Naive thymus-derived CD8-positive, alpha-beta T cell (primary cell): ENCODE results near the gene TCN1. TPM values are rescaled to one million over a fixed set of nuclear protein-coding genes. Genes with fewer than 3 reads are reported as not detected.
"Not testable (repeated sequence)": the region's sequence is repeated elsewhere in the genome, so short reads cannot be mapped to it uniquely, and the experiment has no call there.

Source experiments
- ATAC-seq, 2 donors: fragments of 150-1000 bp; cut with Tn5 transposase in 1 of 2; sonication (Bioruptor Pico), chemical (Tn5 transposase) in 1 of 2; 1 replicate in 1 of 2; 2 replicates in 1 of 2; pipeline ENCODE4 v1.10.0; 2021; ENCODE audit warnings: mild to moderate bottlenecking in 2 of 2, moderate library complexity in 2 of 2
- POLR2A ChIA-PET: fragments of 350-600 bp; sonication (Branson Sonifier 250); formaldehyde crosslinking; loops from one replicate; lab custom pipeline; 2021; ENCODE audit warnings: antibody characterized with exemption; lab: Charles Lee
- DNase-seq, 10 donors: peaks; one replicate each; pipeline versions ENCODE4 v3.0.0 to v3.0.0-alpha.2; 2020 to 2022
- H3K27ac Mint-ChIP-seq, 10 donors: one replicate each; pipeline ENCODE4 v1.8.0; 2020 to 2022; ENCODE audit warnings: mild to moderate bottlenecking in 10 of 10, mixed read lengths in 10 of 10, moderate library complexity in 4 of 10, inconsistent platforms in 1 of 10
- H3K27me3 Mint-ChIP-seq, 5 donors: one replicate each; pipeline ENCODE4 v1.8.0; 2021 to 2022; ENCODE audit warnings: mixed read lengths in 5 of 5
- H3K36me3 Mint-ChIP-seq, 3 donors: one replicate each; pipeline ENCODE4 v1.8.0; 2020 to 2022; ENCODE audit warnings: mixed read lengths in 3 of 3, mild to moderate bottlenecking in 2 of 3, inconsistent platforms in 1 of 3
- H3K4me1 Mint-ChIP-seq, 4 donors: one replicate each; pipeline ENCODE4 v1.8.0; 2021 to 2022; ENCODE audit warnings: mixed read lengths in 4 of 4
- H3K4me3 Mint-ChIP-seq, 10 donors: one replicate each; pipeline ENCODE4 v1.8.0; 2020 to 2022; ENCODE audit warnings: mild to moderate bottlenecking in 10 of 10, mixed read lengths in 10 of 10, moderate library complexity in 6 of 10, inconsistent platforms in 1 of 10
- H3K9me3 Mint-ChIP-seq, 9 donors: one replicate each; pipeline ENCODE4 v1.8.0; 2020 to 2022; ENCODE audit warnings: mixed read lengths in 9 of 9, mild to moderate bottlenecking in 3 of 9, inconsistent platforms in 1 of 9, moderate library complexity in 1 of 9
- polyA plus RNA-seq, 3 donors: library from polyadenylated mRNA; unstranded; fragments of 300-500 nt; fragmentation: Illumina TruSeq; gene quantifications; one replicate each; pipeline ENCODE4 v1.2.3, GENCODE V29; 2021
- total RNA-seq, 8 experiments: library from RNA in 2 of 8; stranded (reverse) in 2 of 8; gene quantifications; one replicate each; pipeline ENCODE4 v1.2.3 and lab custom pipeline; 2021 to 2026

TCN1 gene
- total and polyA plus RNA-seq, 5 experiments from 2014 or later: not detected

DNA sequence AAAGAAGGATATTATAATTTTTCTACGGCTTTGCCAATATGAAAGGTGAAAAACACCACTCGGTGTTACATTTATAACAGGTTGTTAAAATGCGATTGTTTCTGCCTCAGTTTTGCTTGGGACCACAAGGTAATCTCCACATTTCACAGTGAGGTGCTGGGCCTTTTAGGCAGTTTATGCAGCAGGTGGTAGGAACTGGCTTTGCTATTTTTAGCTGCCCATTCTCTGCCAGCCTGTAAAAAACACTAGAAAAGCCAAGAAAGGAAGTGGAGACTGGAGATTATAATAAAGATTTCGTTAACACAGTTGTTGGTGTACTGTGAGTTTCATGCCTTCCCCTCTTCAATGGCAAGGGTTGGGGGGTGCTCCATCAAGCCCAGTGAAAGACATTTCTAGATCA, 47.7 kb downstream of the TCN1 start:
- H3K27ac Mint-ChIP-seq: peak overlapping the region in 3 of 10 donors; percentile 3 to 34 (median 8)
- DNase-seq (no peak), ATAC-seq (no peak)
- peaks cover 2 to 31% (median 16%) of the 10 kb centered on the region in 4 donors for H3K4me1 Mint-ChIP-seq
- no peaks in the 10 kb centered on the region for H3K36me3 Mint-ChIP-seq
- H3K27me3 Mint-ChIP-seq: peaks cover 0 to 3% (median 0%) of the 10 kb centered on the region in 5 donors
- POLR2A ChIA-PET: no interaction called here
- H3K9me3 Mint-ChIP-seq: no peaks in the 10 kb centered on the region
- no peak overlapping the region for H3K4me3 Mint-ChIP-seq

- H3K36me3 Mint-ChIP-seq, H3K27ac Mint-ChIP-seq, POLR2A ChIA-PET, H3K27me3 Mint-ChIP-seq, ATAC-seq, H3K4me3 Mint-ChIP-seq, DNase-seq, H3K9me3 Mint-ChIP-seq: not testable (repeated sequence)
- H3K4me1 Mint-ChIP-seq: peaks cover under 1 to 29% (median 12%) of the 10 kb centered on the region in 4 donors
Observed at GRCh38 chr11:59816434-59816833, 49.9 kb downstream of the TCN1 start.

DNA sequence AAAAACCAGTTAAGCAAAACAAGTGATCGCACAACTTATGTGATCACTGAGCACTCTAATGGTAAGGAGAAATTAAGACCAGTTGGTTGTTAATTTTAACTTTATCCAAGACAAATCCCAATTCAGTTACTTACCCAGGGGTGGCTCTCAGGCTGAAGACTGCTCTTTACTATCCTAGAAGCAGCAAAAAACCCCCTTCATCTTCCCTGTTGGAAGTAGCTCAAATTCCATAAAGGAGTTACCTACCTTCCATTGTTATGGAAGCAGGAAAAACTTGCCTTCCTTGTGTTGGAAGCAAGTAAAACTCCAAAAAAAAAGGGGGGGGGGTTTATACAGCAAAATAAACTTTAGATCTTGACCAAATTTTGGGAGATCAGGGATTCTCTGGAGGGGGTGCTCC, 50.5 kb downstream of the TCN1 start:
- Mint-ChIP-seq H3K9me3 (peaks cover 0 to 4% (median 0%) of the 10 kb centered on the region in 9 donors), H3K27ac (no peak overlapping the region), H3K27me3 (peaks cover 0 to 9% (median 4%) of the 10 kb centered on the region in 5 donors), H3K4me1 (peaks cover 7 to 36% (median 18%) of the 10 kb centered on the region in 4 donors), H3K4me3 (no peak overlapping the region), H3K36me3 (peaks cover 0 to 6% (median 4%) of the 10 kb centered on the region in 3 donors)
- ATAC-seq: no peak
- POLR2A ChIA-PET: no interaction called here
- DNase-seq: no peak

- ATAC-seq (no peak), DNase-seq (no peak)
- Mint-ChIP-seq H3K4me1 (peaks cover 10 to 44% (median 24%) of the 10 kb centered on the region in 4 donors), H3K9me3 (peaks cover 0 to 4% (median 0%) of the 10 kb centered on the region in 9 donors), H3K4me3 (peak overlapping the region in 6 of 10 donors; percentile 3 to 24 (median 10)), H3K36me3 (peaks cover 0 to 6% (median 4%) of the 10 kb centered on the region in 3 donors), H3K27ac (peak overlapping the region in 2 of 10 donors; percentile 36 to 73), H3K27me3 (peaks cover 0 to 9% (median 4%) of the 10 kb centered on the region in 5 donors)
- POLR2A ChIA-PET: interaction anchor here (0.6 kb wide), 1 partner anchor 59 kb away, joined by 3 read pairs; the partner anchor contains the start of gene STX3
Observed at GRCh38 chr11:59814021-59814420, 52.3 kb downstream of the TCN1 start.

- no peak for ATAC-seq
- DNase-seq: no peak
- peaks cover 4 to 6% (median 5%) of the 10 kb centered on the region in 3 donors for H3K36me3 Mint-ChIP-seq
- H3K4me3 Mint-ChIP-seq: no peak overlapping the region
- peaks cover 0 to 9% (median 4%) of the 10 kb centered on the region in 5 donors for H3K27me3 Mint-ChIP-seq
- peaks cover 0 to 4% (median 0%) of the 10 kb centered on the region in 9 donors for H3K9me3 Mint-ChIP-seq
- H3K4me1 Mint-ChIP-seq: peaks cover 10 to 43% (median 18%) of the 10 kb centered on the region in 4 donors
- POLR2A ChIA-PET: interaction anchor here (0.6 kb wide), 1 partner anchor 58 kb away, joined by 3 read pairs; the partner anchor contains the start of gene STX3
- H3K27ac Mint-ChIP-seq: peak overlapping the region in 1 of 10 donors; percentile 18
Observed at GRCh38 chr11:59813364-59813763, 52.9 kb downstream of the TCN1 start.

- Mint-ChIP-seq H3K4me1 (peaks cover 10 to 37% (median 17%) of the 10 kb centered on the region in 4 donors), H3K36me3 (peaks cover 4 to 12% (median 6%) of the 10 kb centered on the region in 3 donors), H3K9me3 (peaks cover 0 to 4% (median 0%) of the 10 kb centered on the region in 9 donors), H3K27me3 (peaks cover 0 to 9% (median 4%) of the 10 kb centered on the region in 5 donors), H3K4me3 (peak overlapping the region in 2 of 10 donors; percentile 28 to 29), H3K27ac (no peak overlapping the region)
- ATAC-seq: no peak
- no peak for DNase-seq
- POLR2A ChIA-PET: no interaction called here
Observed at GRCh38 chr11:59812220-59812619, 54.1 kb downstream of the TCN1 start.

DNA sequence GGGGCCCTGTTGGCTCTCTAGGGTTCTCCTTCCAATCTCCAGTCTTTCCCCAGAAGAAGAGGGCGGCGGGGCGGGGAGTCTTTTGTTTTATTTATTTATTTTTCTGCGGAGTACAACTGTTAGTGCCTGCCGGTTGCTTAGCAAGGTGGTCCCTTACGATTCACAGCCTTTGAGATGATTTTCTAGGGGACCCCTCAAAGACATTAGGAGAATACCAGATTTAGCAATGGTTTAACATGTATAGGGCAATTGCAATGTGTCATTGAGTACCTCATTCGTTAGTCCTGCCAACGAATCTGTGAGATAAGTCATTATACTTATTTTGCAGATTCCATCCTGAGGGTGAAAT, 55.4 kb downstream of the TCN1 start:
- peaks cover 10 to 29% (median 20%) of the 10 kb centered on the region in 4 donors for H3K4me1 Mint-ChIP-seq
- peaks cover 0 to 9% (median 4%) of the 10 kb centered on the region in 5 donors for H3K27me3 Mint-ChIP-seq
- DNase-seq (no peak), ATAC-seq (peak in 1 of 2 donors; percentile 24)
- POLR2A ChIA-PET: interaction anchor here (0.6 to 1.8 kb wide), 4 partner anchors 10 to 142 kb away, joined by 3 to 12 read pairs (median 6); partner anchors contain the start of genes PATL1 and STX3
- H3K27ac Mint-ChIP-seq: peak overlapping the region; percentile 89 to 95 (median 94)
- H3K9me3 Mint-ChIP-seq: peaks cover 0 to 4% (median 0%) of the 10 kb centered on the region in 9 donors
- peak overlapping the region; percentile 89 to 95 (median 92) for H3K4me3 Mint-ChIP-seq
- peaks cover 6 to 24% (median 9%) of the 10 kb centered on the region in 3 donors for H3K36me3 Mint-ChIP-seq

GRCh38 chr11:59810189-59810910, 55.9 kb downstream of the TCN1 start, which contains the start of gene MRPL16:
MRPL16 (minus strand) TSS chr11:59810778; CDS start chr11:59810658, 120 bp downstream.
- peaks cover 6 to 26% (median 9%) of the 10 kb centered on the region in 3 donors for H3K36me3 Mint-ChIP-seq
- peaks cover 0 to 9% (median 4%) of the 10 kb centered on the region in 5 donors for H3K27me3 Mint-ChIP-seq
- DNase-seq (peak; percentile 77 to 94 (median 87)), ATAC-seq (peak; percentile 99)
- H3K4me1 Mint-ChIP-seq: peaks cover 10 to 29% (median 20%) of the 10 kb centered on the region in 4 donors
- H3K9me3 Mint-ChIP-seq: peaks cover 0 to 4% (median 0%) of the 10 kb centered on the region in 9 donors
- H3K4me3 Mint-ChIP-seq: peak within 1 kb of the TSS; percentile 89 to 95 (median 92)
- POLR2A ChIA-PET: interaction anchor here (0.6 to 1.8 kb wide), 4 partner anchors 9 to 141 kb away, joined by 3 to 12 read pairs (median 6); partner anchors contain the start of genes PATL1 and STX3
- H3K27ac Mint-ChIP-seq: peak within 1 kb of the TSS; percentile 89 to 95 (median 94)

GRCh38 chr11:59807047-59807610, 59.2 kb downstream of the TCN1 start:
- DNase-seq: no peak
- H3K4me3 Mint-ChIP-seq: no peak overlapping the region
- ATAC-seq: no peak
- H3K27me3 Mint-ChIP-seq: peaks cover 0 to 7% (median 0%) of the 10 kb centered on the region in 5 donors
- POLR2A ChIA-PET: no interaction called here
- peaks cover 6 to 37% (median 7%) of the 10 kb centered on the region in 3 donors for H3K36me3 Mint-ChIP-seq
- H3K4me1 Mint-ChIP-seq: peaks cover 10 to 23% (median 18%) of the 10 kb centered on the region in 4 donors
- peak overlapping the region in 4 of 10 donors; percentile 3 to 83 (median 36) for H3K27ac Mint-ChIP-seq
- H3K9me3 Mint-ChIP-seq: peaks cover 0 to 4% (median 0%) of the 10 kb centered on the region in 9 donors

DNA sequence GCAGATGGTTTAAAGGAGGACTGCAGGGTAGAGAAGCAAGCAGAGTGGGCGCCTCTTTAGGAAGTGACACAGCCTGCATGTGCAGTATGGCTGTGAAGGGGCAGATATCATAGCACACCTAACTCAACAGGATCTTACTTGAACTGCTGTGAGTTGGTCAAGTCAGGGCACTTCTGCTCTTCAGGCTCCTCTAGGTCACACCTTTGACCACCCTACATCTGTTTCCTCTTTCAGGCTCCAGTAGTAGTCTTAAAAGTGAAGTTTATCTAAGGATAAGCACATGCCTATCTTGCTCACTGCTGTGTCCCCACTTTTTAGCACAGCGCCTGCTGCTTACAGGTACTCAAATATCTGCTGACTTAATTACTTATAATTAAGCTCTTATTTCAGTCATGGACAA, 62.2 kb downstream of the TCN1 start:
- H3K27ac Mint-ChIP-seq: peak overlapping the region in 1 of 10 donors; percentile 4
- peaks cover 0 to 6% (median 3%) of the 10 kb centered on the region in 4 donors for H3K4me1 Mint-ChIP-seq
- H3K27me3 Mint-ChIP-seq: no peaks in the 10 kb centered on the region
- no peak for DNase-seq
- H3K36me3 Mint-ChIP-seq: peaks cover 0 to 39% (median 5%) of the 10 kb centered on the region in 3 donors
- POLR2A ChIA-PET: no interaction called here
- no peak for ATAC-seq
- H3K4me3 Mint-ChIP-seq: no peak overlapping the region
- H3K9me3 Mint-ChIP-seq: no peaks in the 10 kb centered on the region
